Measurements from ENCODE around the gene PRAME. TPM values are rescaled to one million over a fixed set of nuclear protein-coding genes. Genes with fewer than 3 reads are reported as not detected.
"Not testable (repeated sequence)": the region's sequence is repeated elsewhere in the genome, so short reads cannot be mapped to it uniquely, and the experiment has no call there.

PRAME gene
- total RNA-seq, 1 donor from 2014 or later: not detected

GRCh38 chr22:22528780-22529179, 30.3 kb downstream of the PRAME start:
- FAIRE-seq (no peak), DNase-seq (ENCODE audit: low spot score in 2 of 2) (no peak)

DNA sequence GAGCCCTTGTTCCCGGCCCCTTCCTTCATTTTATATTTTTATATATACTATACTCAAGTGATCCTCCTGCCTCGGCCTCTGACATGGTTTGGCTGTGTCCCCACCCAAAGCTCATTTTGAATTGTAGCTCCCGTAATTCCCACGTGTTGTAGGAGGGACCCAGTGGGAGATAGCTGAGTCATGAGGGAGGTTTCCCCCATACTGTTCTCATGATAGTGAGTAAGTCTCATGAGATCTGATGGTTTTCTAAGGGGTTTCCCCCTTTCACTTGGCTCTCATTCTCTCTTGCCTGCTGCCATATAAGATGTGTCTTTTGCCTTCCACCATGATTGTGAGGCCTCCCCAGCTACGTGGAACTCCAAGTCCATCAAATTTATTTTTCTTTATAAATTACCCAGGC, 31.8 kb downstream of the PRAME start:
- FAIRE-seq (no peak), DNase-seq (ENCODE audit: low spot score in 2 of 2) (no peak)

GRCh38 chr22:22526125-22526912, 32.7 kb downstream of the PRAME start:
- FAIRE-seq: no peak
- no peak for DNase-seq (ENCODE audit: low spot score in 2 of 2)

DNA sequence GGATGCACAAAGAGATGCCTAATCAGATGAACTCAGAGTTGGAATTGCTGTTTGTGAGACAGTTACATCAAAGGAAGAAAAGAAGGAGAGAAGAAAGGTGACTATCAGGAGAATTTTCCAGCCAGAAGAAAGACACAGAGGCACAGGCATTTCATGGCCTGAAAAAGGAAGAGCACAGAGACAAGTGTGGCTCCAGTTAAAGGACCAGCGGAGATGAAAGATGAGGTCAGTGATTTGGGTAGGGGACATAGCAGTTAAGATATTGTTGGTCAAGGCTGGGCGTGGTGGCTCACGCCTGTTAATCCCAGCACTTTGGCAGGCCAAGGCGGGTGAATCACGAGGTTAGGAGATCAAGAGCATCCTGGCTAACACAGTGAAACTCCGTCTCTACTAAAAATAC, 35.6 kb downstream of the PRAME start:
- DNase-seq (ENCODE audit: low spot score in 2 of 2): no peak
- FAIRE-seq: no peak

GRCh38 chr22:22521631-22522030, 37.4 kb downstream of the PRAME start:
- FAIRE-seq (no peak), DNase-seq (ENCODE audit: low spot score in 2 of 2) (no peak)

DNA sequence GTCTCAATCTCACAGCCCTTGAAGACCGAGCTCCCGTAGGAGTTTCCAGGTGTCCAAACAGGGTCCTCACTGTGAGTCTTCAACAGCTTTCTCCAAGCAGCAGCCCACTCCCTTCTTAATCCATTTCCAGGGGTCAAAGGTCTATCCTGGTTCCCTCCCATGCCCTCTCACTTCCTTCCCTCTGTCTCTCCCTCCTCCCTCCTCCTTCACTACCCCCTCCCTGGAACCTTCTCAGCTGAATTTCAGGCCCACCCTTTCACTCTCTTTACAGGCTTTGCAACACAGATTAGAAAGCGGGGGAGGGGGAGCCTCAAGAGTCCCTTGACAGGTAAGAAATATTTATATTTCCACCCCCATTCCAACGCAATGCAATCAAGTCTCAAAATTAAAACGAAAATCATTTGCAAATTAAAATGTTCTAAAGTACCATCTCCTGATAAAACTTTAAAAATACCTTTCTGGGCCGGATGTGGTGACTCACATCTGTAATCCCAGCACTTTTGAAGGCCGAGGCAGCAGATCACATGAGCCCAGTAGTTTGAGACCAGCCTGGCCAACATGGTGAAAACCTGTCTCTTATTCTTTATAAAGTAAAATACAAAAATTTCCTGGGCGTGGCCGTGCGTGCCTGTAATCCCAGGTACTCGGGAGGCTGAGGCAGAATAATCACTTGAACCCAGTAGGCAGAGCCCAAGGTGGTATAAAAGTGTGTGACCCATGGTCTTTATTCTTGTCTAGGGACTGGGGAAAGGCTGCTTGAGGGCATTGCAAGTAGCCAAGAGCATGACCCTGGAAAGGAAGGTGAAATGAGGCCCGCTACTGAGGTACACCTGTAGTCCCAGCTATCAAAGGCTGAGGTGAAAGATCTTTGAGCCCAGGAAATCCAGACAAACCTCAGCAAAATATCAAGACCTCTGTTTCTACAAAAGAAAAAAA, 38.1 kb downstream of the PRAME start:
- no peak for FAIRE-seq
- DNase-seq (ENCODE audit: low spot score in 2 of 2): no peak

DNA sequence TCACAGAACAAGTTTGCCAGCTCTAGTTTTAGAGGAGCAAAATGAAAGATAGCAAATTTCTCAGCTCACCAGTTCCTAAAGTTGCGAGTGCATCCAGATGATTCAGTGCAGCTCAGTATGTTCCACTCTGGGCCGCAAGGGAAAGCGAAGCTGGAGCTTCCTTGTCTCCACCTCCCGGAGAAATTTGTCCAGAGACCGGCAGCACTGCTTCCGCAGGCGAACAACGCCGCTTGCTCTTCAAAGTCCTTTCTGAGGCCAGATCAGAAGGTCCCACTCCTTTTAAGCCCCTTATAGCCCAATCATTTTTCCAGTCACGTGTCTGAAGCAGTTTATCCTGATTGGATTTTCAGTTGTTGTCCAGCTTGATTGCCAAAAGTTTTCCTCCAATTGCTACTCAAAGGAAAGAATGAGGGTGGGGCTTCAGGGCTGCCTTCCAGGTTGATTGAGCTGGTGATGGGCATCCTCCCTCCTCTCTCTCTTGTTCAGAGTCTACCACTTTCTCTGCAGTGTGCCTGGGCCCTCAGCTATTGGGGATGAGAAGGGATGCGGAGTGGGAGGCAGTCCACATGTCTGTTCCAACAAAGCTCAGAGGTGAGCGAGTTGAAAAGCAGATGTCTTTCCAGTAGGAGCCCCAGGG, 38.9 kb downstream of the PRAME start, which contains the start of gene ZNF280A:
Gene ZNF280A, minus strand, starts transcription at position 251 of the 637 bp plus-strand sequence. CDS start 4,640 bp downstream, outside the sequence.
- DNase-seq (ENCODE audit: low spot score in 2 of 2) (no peak), FAIRE-seq (no peak)

DNA sequence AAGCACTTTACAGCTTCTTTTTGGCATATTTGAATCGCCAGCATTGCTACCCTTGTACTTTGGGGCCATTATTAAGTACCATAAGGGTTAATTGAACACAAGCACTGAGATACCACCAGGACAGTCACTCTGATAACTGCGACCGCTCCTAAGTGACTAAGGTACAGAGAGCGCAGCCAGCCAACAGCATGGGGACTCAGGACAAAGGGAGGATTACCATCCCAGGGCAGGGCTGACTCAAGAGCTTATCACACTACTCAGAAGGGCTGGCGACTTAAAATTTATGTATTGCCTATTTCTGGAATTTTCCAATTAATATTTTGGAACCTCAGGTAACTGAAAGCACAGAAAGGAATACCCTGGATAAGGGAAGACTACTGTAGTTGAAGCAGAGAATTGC, 39.5 kb downstream of the PRAME start:
- FAIRE-seq: no peak
- DNase-seq (ENCODE audit: low spot score in 2 of 2): no peak

DNA sequence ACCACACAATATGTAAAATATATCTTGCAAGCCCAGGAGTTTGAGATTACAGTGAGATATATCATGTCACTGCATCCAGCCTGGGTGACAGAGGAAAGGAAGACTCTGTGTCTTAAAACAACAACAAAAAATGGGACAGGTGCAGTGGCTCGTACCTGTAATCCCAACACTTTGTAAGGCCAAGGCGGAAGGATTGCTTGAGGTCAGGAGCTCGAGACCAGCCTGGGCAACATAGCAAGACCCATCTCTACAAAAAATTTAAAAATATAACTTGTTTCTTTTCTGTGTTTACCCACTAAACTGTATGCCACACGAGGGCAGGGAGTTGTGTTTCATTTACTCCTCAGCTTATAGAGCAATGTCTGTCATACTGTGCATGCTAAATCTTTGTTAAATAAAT, 42.1 kb downstream of the PRAME start:
- FAIRE-seq: no peak
- DNase-seq (ENCODE audit: low spot score in 2 of 2): no peak

- FAIRE-seq (no peak), DNase-seq (ENCODE audit: low spot score in 2 of 2) (no peak)
Observed at GRCh38 chr22:22515890-22516289, 43.2 kb downstream of the PRAME start.

- FAIRE-seq; DNase-seq (ENCODE audit: low spot score in 2 of 2): not testable (repeated sequence)
Observed at GRCh38 chr22:22514431-22514830, 44.6 kb downstream of the PRAME start.

- FAIRE-seq (no peak), DNase-seq (ENCODE audit: low spot score in 2 of 2) (no peak)
Observed at GRCh38 chr22:22513619-22514018, 45.4 kb downstream of the PRAME start.

DNA sequence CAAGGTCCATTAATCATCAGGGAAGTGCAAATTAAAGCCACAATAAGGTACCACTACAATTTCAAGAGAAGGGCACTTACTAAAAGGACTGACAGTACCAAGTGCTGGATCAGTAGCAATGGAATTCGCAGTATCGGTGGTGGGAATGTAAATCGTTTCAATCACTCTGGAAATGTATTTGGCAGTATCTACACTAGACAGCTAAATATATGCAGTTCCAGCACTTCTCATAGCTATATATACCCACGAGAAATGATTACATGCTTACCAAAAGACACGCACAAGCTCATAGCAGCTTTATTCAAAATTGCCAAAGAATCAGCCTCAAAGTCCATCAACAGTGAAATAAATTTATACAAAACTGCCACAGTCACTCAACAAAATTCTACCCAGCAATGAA, 46.1 kb downstream of the PRAME start:
- no peak for FAIRE-seq
- DNase-seq (ENCODE audit: low spot score in 2 of 2): no peak

DNA sequence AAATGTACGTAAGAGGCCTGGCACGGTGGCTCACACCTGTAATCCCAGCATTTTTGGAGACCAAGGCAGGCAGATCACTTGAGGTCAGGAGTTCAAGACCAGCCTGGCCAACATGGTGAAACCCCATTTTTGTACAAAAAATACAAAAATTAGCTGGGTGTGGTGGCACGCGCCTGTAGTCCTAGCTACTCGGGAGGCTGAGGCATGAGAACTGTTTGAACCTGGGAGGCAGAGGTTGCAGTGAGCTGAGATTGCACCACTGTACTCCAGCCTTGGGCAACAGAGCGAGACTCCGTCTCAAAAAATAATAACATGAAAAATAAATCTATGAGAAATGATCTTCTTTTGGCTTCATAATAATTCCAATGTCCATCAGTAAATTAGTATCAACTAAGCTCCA, 48.2 kb downstream of the PRAME start:
- FAIRE-seq; DNase-seq (ENCODE audit: low spot score in 2 of 2): not testable (repeated sequence)

- DNase-seq (ENCODE audit: low spot score in 2 of 2); FAIRE-seq: not testable (repeated sequence)
Observed at GRCh38 chr22:22509912-22510311, 49.2 kb downstream of the PRAME start.

- DNase-seq (ENCODE audit: low spot score in 2 of 2) (peak; percentile 56 to 69), FAIRE-seq (no peak)
Observed at GRCh38 chr22:22508274-22509176, 50.5 kb downstream of the PRAME start, which contains the start of gene ZNF280B. ZNF280B (minus strand) TSS chr22:22508742; CDS start chr22:22489398, 19,344 bp downstream.

- no peak for FAIRE-seq
- DNase-seq (ENCODE audit: low spot score in 2 of 2): no peak
Observed at GRCh38 chr22:22507743-22508273, 51.3 kb downstream of the PRAME start.

DNA sequence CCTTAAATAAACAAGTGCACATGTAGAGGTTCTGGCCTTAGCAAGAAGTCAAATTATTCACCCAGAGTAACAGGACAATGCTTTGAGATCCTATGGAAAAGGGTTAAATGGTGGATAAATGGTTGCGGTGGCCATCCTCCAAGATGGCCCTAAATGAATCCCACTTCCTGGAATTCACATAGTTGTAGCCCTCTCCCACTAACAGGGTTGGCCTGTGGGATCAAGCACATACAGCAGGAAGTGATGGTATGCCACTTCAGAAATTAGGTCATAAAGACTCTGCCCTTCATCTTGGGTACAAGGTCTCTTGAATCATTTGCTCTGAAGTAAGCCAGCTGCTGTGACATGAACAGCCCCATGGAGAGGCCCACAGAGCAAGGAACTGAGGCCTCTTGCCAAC, 52.3 kb downstream of the PRAME start:
- DNase-seq (ENCODE audit: low spot score in 2 of 2): no peak
- no peak for FAIRE-seq

DNA sequence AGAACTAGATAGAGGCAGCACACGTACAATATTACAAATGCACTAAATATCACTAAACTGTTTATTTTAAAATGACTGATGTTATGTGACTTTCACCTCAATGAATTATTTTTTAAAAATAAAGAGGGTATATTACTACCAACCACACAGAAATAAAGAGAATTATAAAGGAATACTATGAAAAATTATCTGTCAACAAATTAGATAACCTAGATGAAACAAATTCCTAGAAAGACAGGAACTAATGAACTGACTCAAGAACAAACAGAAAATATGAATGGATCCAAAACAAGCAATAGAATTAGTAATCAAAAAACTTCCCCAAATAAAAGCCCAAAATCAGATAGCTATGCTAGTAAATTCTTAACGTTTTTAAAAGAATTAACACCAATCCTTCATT, 60.8 kb downstream of the PRAME start:
- no peak for FAIRE-seq
- DNase-seq (ENCODE audit: low spot score in 2 of 2): no peak
